ENCODE data around the gene CLN5.
"Not testable (repeated sequence)": the region's sequence is repeated elsewhere in the genome, so short reads cannot be mapped to it uniquely, and the experiment has no call there.

The CLN5 gene

GRCh38 chr13:76955661-76956060 is 36.2 kb upstream of the CLN5 start:
- Histone ChIP-seq H3K27me3 (ENCODE audit: low read length) (no peaks in the 10 kb centered on the region), H3K9me3 (ENCODE audit: insufficient read depth, low read length) (peaks cover 12% of the 10 kb centered on the region; the same call in 1 of the 2 replicates), H3K27ac (ENCODE audit: low read depth, low read length) (no peak overlapping the region), H3K9me2 (replicated peaks; ENCODE audit: insufficient read depth, low read length) (no peaks in the 10 kb centered on the region), H3K9ac (ENCODE audit: low read length) (no peak overlapping the region), H3K4me3 (ENCODE audit: insufficient read depth, low read length, poor library complexity, severe bottlenecking) (no peak overlapping the region), H3F3A (ENCODE audit: insufficient read depth) (no peaks in the 10 kb centered on the region), H3K36me3 (ENCODE audit: low read length) (no peaks in the 10 kb centered on the region), H4K20me1 (ENCODE audit: low read depth, low read length) (no peaks in the 10 kb centered on the region), H3K4me2 (ENCODE audit: low read depth, low read length, poor library complexity, severe bottlenecking) (no peak overlapping the region), H3K79me2 (ENCODE audit: insufficient read depth, low read length) (no peaks in the 10 kb centered on the region), H2AFZ (ENCODE audit: low read depth, low read length, severe bottlenecking) (no peak overlapping the region)
- TF ChIP-seq EZH2phosphoT487 (conservative IDR thresholded peaks at IDR 0.05; ENCODE audit: low read length), result no peak
- no peak for TF ChIP-seq CTCF (IDR thresholded peaks at IDR 0.05; ENCODE audit: insufficient read depth, low read length, poor library complexity, severe bottlenecking)

- Histone ChIP-seq H3K9me2 (replicated peaks; ENCODE audit: insufficient read depth, low read length) (no peaks in the 10 kb centered on the region), H3K27ac (ENCODE audit: low read depth, low read length) (no peak overlapping the region), H3K27me3 (ENCODE audit: low read length) (no peaks in the 10 kb centered on the region), H3K4me2 (ENCODE audit: low read depth, low read length, poor library complexity, severe bottlenecking) (no peak overlapping the region), H3K36me3 (ENCODE audit: low read length) (no peaks in the 10 kb centered on the region), H3K9ac (ENCODE audit: low read length) (no peak overlapping the region), H2AFZ (ENCODE audit: low read depth, low read length, severe bottlenecking) (no peak overlapping the region), H3F3A (ENCODE audit: insufficient read depth) (no peaks in the 10 kb centered on the region), H3K79me2 (ENCODE audit: insufficient read depth, low read length) (no peaks in the 10 kb centered on the region), H4K20me1 (ENCODE audit: low read depth, low read length) (no peaks in the 10 kb centered on the region), H3K4me3 (ENCODE audit: insufficient read depth, low read length, poor library complexity, severe bottlenecking) (no peak overlapping the region), H3K9me3 (ENCODE audit: insufficient read depth, low read length) (peaks cover 16% of the 10 kb centered on the region; the same call in 1 of the 2 replicates)
- TF ChIP-seq CTCF (IDR thresholded peaks at IDR 0.05; ENCODE audit: insufficient read depth, low read length, poor library complexity, severe bottlenecking), result no peak
- TF ChIP-seq EZH2phosphoT487 (conservative IDR thresholded peaks at IDR 0.05; ENCODE audit: low read length), result no peak
Observed at GRCh38 chr13:76958841-76959432, 32.9 kb upstream of the CLN5 start.

GRCh38 chr13:76959734-76960133 is 32.1 kb upstream of the CLN5 start:
- H4K20me1 ChIP-seq (ENCODE audit: low read depth, low read length); H3K27me3 ChIP-seq (ENCODE audit: low read length): not testable (repeated sequence)

GRCh38 chr13:76965759-76966421 is 26.0 kb upstream of the CLN5 start:
- Histone ChIP-seq H3F3A (ENCODE audit: insufficient read depth) (no peaks in the 10 kb centered on the region), H3K27me3 (ENCODE audit: low read length) (no peaks in the 10 kb centered on the region), H3K9me2 (replicated peaks; ENCODE audit: insufficient read depth, low read length) (no peaks in the 10 kb centered on the region), H4K20me1 (ENCODE audit: low read depth, low read length) (no peaks in the 10 kb centered on the region), H3K27ac (ENCODE audit: low read depth, low read length) (no peak overlapping the region), H3K4me2 (ENCODE audit: low read depth, low read length, poor library complexity, severe bottlenecking) (no peak overlapping the region), H2AFZ (ENCODE audit: low read depth, low read length, severe bottlenecking) (no peak overlapping the region), H3K9me3 (ENCODE audit: insufficient read depth, low read length) (0 out of 2 replicates have a peak, but pooled peaks cover 2% of the 10 kb centered on the region), H3K4me3 (ENCODE audit: insufficient read depth, low read length, poor library complexity, severe bottlenecking) (no peak overlapping the region), H3K36me3 (ENCODE audit: low read length) (no peaks in the 10 kb centered on the region), H3K79me2 (ENCODE audit: insufficient read depth, low read length) (no peaks in the 10 kb centered on the region), H3K9ac (ENCODE audit: low read length) (no peak overlapping the region)
- TF ChIP-seq CTCF (IDR thresholded peaks at IDR 0.05; ENCODE audit: insufficient read depth, low read length, poor library complexity, severe bottlenecking), result no peak
- TF ChIP-seq EZH2phosphoT487 (conservative IDR thresholded peaks at IDR 0.05; ENCODE audit: low read length), result no peak

More at GRCh38 chr13:76959734-76960133, 32.1 kb upstream of the CLN5 start:
- H3K9me3 ChIP-seq (ENCODE audit: insufficient read depth, low read length), result peaks cover 16% of the 10 kb centered on the region; the same call in 1 of the 2 replicates
- H3K4me3 ChIP-seq (ENCODE audit: insufficient read depth, low read length, poor library complexity, severe bottlenecking); H3K9ac ChIP-seq (ENCODE audit: low read length); H2AFZ ChIP-seq (ENCODE audit: low read depth, low read length, severe bottlenecking); H3K36me3 ChIP-seq (ENCODE audit: low read length); H3K79me2 ChIP-seq (ENCODE audit: insufficient read depth, low read length); H3K9me2 ChIP-seq (replicated peaks; ENCODE audit: insufficient read depth, low read length); H3K27ac ChIP-seq (ENCODE audit: low read depth, low read length); H3K4me2 ChIP-seq (ENCODE audit: low read depth, low read length, poor library complexity, severe bottlenecking); H3F3A ChIP-seq (ENCODE audit: insufficient read depth): not testable (repeated sequence)

Data from SU-DHL-6 (cell line).